Lower lobe of right lung (tissue), 2 donors: ENCODE measurements around the gene CCNQ. TPM values are rescaled to one million over a fixed set of nuclear protein-coding genes. Genes with fewer than 3 reads are reported as not detected.
A peak's percentile ranks its signal among the peaks of the same experiment; 100 is the strongest.

Source experiments
- ATAC-seq, 2 donors: fragments of 200-7000 bp; cut with Tn5 transposase; one replicate each; pipeline ENCODE4 v1.9.1; 2020 to 2022; ENCODE audit warnings: mild to moderate bottlenecking in 2 of 2, moderate library complexity in 2 of 2
- DNase-seq: peaks from one replicate; pipeline ENCODE4 v3.0.0-alpha.2; 2020
- H3K27ac ChIP-seq: fragments of 200-600 bp; one replicate; pipeline ENCODE4 v1.8.0; 2022
- H3K27me3 ChIP-seq: fragments of 200-600 bp; one replicate; pipeline ENCODE4 v1.8.0; 2022; ENCODE audit warnings: low read depth
- H3K36me3 ChIP-seq: fragments of 200-600 bp; one replicate; pipeline ENCODE4 v1.8.0; 2022; ENCODE audit warnings: mild to moderate bottlenecking
- H3K4me1 ChIP-seq: fragments of 200-600 bp; one replicate; pipeline ENCODE4 v1.8.0; 2022
- H3K4me3 ChIP-seq: fragments of 200-600 bp; one replicate; pipeline ENCODE4 v1.8.0; 2022; ENCODE audit warnings: mild to moderate bottlenecking
- H3K9me3 ChIP-seq: fragments of 200-600 bp; one replicate; pipeline ENCODE4 v1.8.0; 2022
- CTCF ChIP-seq: fragments of 200-600 bp; IDR thresholded peaks from one replicate; pipeline ENCODE4 v1.8.0; 2022; ENCODE audit warnings: antibody characterized with exemption, mild to moderate bottlenecking
- intact Hi-C: fragments of 100-400 bp; cut with DNase I; formaldehyde crosslinking; loops from one replicate; pipeline ENCODE4 v1.11.0; 2022
- total RNA-seq: library from RNA; stranded (reverse); fragmentation: NEBNext Ultra II Directional; extraction: Animal tissue kit (Norgen Biotek cat#: 25700); gene quantifications from one replicate; pipeline ENCODE4 v1.2.1, GENCODE V29; 2021
- donor health status: DM: no; HTN: yes; CAD: no; lungs with severe emphysema.

CCNQ gene
- total RNA-seq, 1 donor from 2014 or later = 17.0 TPM

GRCh38 chrX:153595387-153595786 lies 3.6 kb downstream of the CCNQ start:
- Histone ChIP-seq H3K4me3 (no peak overlapping the region), H3K36me3 (peaks cover 44% of the 10 kb centered on the region), H3K9me3 (no peaks in the 10 kb centered on the region), H3K27me3 (no peaks in the 10 kb centered on the region), H3K27ac (no peak overlapping the region), H3K4me1 (peaks cover 11% of the 10 kb centered on the region)
- DNase-seq (no peak), ATAC-seq (no peak)
- intact Hi-C loops = no loop called here
- no peak for TF ChIP-seq CTCF

DNA sequence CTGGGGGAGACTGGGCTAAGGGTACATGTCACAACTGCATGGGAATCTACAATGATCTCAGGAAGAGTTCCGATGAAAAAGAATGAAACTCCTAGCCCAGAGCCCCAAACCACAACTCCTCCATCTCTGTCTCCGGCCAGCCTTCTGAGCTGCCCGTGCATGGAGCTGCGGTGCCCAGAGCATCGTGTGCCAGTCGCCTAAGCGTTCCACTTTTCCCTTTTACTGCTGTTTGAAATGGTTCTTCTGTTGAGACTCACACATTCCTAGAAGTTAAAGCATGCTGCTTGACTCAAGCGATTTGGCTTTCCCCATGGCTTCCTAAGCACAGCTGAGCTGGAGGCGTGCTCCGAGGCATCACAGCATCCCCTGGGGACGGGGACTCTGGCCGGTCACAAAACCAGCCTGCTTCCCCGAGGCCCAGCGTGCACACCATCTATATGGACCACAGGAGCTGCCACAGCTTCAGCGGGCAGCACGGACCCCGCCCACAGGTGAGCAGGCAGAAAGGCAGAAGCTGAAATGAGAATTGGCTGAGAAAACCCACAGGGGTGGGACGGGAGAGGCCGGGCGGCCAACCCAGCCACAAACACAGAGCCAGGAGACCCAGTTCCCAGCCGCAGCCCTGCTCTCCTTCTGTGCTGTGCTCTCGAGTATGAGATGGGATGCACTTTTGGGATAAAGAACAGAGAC lies 5.0 kb downstream of the CCNQ start:
- TF ChIP-seq CTCF = no peak
- H3K4me1 ChIP-seq = peaks cover 6% of the 10 kb centered on the region
- no peak overlapping the region for H3K27ac ChIP-seq
- H3K9me3 ChIP-seq = no peaks in the 10 kb centered on the region
- no peak overlapping the region for H3K4me3 ChIP-seq
- ATAC-seq (no peak), DNase-seq (peak; percentile 1)
- H3K27me3 ChIP-seq = no peaks in the 10 kb centered on the region
- intact Hi-C loops = no loop called here
- H3K36me3 ChIP-seq = peaks cover 45% of the 10 kb centered on the region

DNA sequence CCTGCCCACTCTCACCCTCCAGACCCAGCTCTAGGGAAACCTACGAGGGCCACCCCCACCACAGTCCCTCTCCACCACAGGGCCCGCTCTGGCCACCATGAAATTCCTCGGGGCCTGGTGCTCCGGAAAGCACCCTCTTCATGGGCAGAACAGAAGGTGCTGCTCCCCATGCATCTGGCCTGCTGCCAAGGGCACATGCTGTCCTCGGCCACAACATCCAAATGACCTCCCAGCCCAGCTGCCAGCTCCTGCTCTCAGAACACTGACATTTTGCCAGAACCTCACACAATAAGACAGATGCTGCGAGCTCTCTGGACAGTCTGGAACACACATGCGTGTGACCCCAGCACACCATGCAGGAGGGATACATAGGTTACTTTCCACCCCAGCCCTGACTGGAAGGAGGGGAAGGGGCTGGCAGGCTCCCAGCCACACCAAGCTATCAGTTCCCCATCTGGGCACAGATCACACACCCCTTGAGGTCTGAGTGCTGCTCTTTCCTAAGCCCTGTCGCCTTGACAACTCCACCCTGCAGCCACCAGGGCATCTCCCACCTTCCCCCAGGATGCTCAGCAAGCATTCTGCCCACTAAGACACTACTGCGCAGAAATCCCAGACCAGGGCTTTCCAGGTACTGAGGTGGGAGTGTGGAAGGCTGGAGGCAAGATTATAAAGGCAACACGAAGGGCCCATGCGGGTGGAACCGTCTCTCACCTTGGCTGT lies 5.8 kb downstream of the CCNQ start:
- DNase-seq = peak; percentile 27
- no peaks in the 10 kb centered on the region for H3K27me3 ChIP-seq
- intact Hi-C loops = no loop called here
- peaks cover 53% of the 10 kb centered on the region for H3K36me3 ChIP-seq
- no peak overlapping the region for H3K27ac ChIP-seq
- H3K4me3 ChIP-seq = no peak overlapping the region
- peak in 1 of 2 donors; percentile 18 for ATAC-seq
- no peak for TF ChIP-seq CTCF
- H3K4me1 ChIP-seq = peaks cover 6% of the 10 kb centered on the region
- H3K9me3 ChIP-seq = no peaks in the 10 kb centered on the region

DNA sequence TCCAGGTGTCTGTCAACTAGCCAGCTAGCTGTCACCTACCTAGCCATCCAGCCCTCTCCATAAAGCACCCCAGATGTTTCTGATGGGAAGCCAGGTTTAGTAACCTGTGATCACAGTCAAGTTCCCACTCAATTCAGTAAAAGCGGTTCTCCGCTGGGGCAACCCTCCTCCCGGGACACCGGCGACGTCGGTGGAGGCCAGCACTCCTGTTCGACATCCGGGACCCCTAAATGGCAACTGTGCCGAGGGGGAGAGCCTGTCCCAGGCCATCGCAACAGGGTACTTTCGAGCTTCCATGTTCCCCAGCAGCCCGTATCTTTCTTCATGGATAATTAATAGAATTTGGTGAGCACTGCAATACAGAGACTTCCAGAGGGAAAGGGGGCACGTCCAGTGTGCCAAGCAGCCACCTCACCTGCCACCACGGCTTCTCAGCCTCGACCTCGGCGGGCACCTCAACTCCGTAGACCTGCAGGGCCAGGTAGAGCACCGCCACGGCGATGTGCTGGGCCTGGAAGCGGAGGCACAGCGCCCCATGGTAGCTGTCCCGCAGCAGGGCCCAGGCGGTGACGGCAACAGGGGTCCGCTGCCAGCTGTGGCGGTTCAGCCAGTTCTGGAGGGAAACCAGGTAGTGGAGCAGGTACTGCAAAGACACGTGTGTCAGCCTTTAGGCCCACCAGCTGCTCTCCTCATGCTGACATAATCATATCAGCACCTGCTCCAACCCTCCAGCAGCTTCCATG lies 6.7 kb downstream of the CCNQ start:
- Histone ChIP-seq H3K4me1 (no peaks in the 10 kb centered on the region), H3K4me3 (no peak overlapping the region), H3K27me3 (no peaks in the 10 kb centered on the region), H3K9me3 (no peaks in the 10 kb centered on the region), H3K36me3 (peaks cover 61% of the 10 kb centered on the region), H3K27ac (no peak overlapping the region)
- intact Hi-C loops = no loop called here
- no peak for TF ChIP-seq CTCF
- ATAC-seq (no peak), DNase-seq (peak; percentile 6)

DNA sequence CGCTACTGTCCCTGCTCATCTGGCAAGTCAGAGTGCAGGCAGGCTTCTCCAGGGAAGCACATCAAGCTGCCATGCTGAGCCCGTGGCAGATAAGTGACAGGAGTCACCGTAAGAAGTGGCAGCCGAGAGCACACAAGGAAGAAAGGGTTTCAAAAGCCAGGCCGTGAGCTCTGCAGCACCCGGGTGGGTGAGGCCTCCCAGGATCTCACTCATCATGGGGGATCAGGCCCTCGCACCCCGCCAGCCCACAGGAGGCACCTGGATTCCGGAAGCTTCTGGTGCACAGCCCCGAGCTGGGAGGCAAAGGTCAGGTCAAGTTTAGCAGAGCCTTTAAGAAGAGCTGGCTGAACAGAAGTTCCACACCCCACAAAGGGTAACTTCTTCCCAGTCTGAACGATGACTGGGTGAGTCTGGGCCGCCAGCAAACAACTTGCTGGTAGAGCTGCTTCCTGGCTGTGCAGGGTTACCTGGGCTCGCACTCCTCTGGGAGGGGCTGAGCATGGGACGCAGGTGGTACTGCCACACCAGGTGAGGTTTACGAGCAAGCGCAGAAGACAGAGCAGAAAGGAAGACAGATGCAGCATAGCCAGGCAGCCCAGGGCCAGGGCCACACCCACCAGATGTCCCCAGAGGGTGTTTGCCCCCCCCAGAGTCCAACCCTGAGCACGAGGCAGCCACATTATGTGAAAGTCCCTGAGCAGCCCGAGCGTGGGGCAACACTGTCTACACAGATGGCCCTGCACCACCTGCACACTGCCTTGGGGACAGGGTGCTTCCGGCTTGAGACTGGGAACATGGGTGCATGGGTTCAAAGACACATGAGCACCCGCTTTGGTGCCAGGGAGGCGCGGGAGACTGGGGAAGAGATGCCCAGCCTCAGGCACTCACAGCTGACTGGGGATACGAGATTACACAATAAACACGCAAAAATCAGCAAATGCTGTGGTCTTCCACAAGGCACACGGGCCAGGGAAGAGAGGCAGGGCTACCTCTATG lies 7.7 kb downstream of the CCNQ start:
- no peak overlapping the region for H3K4me3 ChIP-seq
- H3K27me3 ChIP-seq = no peaks in the 10 kb centered on the region
- TF ChIP-seq CTCF = no peak
- DNase-seq = peak; percentile 15
- no peaks in the 10 kb centered on the region for H3K4me1 ChIP-seq
- no peaks in the 10 kb centered on the region for H3K9me3 ChIP-seq
- no peak for ATAC-seq
- H3K36me3 ChIP-seq = peaks cover 66% of the 10 kb centered on the region
- intact Hi-C loops = no loop called here
- H3K27ac ChIP-seq = no peak overlapping the region
